HuH-7.5 (cell line): ENCODE measurements around the gene KNDC1.
"Not testable (repeated sequence)": the region's sequence is repeated elsewhere in the genome, so short reads cannot be mapped to it uniquely, and the experiment has no call there.

ENCODE experiments used
- DNase-seq: peaks from one replicate; pipeline ENCODE4 v3.0.0; 2011; ENCODE audit warnings: low spot score

KNDC1 gene

DNA sequence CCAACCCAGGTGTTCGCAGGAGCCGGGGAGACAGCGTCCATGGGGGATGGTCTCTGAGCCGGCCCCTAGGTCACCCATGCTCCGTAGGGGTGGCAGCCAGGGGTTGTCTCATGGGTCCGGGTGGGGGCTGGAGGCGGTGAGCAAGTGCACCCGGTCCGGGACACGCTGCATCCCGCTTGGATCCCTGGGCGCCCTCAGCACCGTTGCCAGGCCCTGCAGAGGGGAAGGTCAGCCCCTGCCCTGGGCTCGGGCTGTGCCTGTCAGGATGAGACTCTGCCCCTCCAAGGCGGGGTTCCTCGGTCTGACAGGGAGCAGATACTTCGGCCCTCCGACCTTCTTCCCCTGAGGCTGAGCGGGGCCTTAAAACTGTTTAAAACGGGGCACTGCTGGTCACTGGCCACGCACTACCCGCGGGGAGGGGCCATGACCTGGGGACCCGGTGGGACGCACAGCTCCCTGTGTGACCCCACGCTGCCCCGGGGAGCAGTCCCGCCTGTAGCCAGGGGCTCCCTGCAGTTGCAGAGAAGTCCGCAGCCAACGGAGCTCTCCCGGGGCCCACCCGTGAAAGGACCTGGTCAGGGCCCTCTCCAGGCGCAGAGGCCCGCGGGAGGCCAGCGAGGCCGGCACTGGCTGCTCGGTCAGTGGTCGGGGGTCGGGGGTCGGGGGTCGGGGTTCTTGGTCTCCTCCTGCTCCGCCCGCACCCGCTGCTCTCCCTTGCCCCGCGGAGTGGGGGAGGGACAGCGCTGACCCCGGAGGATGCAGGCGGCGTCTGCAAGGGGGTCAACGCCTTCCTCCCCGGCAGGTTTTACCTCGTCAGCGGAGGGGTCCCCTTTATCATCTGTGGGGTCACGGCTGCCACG, 33.4 kb upstream of the KNDC1 start:
- DNase-seq = no peak

DNA sequence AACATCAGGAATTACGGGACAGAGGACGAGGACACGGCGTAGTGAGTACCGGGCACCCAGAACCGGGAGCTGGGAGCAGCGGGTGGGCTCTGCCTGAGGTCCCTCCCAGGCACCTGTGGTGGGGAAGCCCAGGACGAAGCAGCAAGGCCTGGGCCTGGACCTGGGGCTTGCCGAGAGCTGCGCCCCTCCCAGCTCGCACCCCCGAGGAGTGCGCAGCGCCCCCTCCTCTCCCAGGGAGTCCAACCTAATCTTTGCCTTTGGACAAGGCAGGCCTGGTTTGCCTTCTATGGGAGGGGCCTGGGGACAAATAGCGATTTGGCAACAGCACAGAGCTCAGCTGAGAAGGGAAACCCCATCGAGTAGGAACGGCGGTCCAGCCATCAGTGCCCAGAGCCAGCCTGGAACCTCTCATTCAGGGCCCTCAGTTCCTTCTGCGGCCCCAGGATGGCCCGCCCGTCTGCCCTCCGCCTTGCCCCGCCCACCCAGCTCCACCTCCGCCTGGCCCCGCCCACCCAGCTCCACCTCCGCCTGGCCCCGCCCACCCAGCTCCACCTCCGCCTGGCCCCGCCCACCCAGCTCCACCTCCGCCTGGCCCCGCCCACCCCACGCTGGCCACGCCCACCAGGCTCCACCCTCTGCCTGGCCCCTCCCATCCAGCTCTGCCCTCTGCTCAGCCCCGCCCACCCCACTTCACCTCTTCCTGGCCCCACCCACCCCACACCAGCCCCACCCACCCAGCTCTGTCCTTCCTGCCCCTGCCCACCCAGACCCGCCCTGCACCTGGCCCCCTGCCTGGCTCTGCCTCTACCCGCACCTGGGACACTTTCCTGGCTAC, 32.5 kb upstream of the KNDC1 start:
- no peak for DNase-seq

DNA sequence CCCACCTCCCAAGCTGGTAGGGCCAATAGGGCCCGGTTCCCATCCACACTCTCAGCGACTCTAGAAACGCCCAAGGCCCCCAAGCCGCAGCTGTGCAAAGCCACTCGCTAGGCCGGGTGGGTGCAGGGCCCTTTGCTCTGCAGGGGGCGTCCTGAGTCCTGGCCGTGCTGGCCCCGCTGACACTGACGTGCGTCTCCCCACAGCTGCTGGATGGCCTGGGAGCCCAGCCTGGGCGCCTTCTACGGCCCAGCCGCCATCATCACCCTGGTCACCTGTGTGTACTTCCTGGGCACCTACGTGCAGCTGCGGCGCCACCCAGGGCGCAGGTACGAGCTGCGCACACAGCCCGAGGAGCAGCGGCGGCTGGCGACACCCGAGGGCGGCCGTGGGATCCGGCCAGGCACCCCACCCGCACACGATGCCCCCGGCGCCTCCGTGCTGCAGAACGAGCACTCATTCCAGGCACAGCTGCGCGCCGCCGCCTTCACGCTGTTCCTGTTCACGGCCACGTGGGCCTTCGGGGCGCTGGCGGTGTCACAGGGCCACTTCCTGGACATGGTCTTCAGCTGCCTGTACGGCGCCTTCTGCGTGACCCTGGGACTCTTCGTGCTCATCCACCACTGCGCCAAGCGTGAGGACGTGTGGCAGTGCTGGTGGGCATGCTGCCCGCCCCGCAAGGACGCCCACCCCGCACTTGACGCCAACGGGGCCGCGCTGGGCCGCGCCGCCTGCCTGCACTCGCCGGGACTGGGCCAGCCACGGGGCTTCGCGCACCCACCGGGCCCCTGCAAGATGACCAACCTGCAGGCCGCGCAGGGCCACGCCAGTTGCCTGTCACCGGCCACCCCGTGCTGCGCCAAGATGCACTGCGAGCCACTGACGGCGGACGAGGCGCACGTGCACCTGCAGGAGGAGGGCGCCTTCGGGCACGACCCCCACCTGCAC, 31.6 kb upstream of the KNDC1 start:
- no peak for DNase-seq

DNA sequence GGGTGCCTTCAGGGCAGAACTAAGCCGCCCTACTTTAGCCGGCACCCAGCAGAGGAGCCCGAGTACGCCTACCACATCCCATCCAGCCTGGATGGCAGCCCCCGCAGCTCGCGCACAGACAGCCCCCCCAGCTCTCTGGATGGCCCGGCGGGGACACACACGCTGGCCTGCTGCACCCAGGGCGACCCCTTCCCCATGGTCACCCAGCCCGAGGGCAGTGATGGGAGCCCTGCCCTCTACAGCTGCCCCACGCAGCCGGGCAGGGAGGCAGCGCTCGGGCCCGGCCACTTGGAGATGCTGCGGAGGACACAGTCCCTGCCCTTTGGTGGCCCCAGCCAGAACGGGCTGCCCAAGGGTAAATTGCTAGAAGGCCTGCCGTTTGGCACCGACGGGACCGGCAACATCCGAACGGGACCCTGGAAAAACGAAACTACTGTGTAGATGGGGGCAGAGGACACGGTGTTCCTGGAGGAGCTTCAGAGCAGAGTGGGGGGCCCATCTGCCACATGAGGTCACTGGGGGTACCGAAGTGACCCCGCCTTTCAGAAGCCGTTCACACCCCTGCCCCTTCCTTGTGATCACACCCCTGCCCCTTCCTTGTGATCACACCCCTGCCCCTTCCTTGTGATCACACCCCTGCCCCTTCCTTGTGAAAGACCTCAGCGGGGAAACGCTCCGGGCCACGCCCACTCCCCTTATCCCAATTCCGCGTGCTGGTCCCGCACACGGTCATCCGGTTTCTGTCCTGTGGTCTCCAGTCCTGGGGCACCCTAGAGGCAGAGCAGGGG, 30.8 kb upstream of the KNDC1 start:
- no peak for DNase-seq

DNA sequence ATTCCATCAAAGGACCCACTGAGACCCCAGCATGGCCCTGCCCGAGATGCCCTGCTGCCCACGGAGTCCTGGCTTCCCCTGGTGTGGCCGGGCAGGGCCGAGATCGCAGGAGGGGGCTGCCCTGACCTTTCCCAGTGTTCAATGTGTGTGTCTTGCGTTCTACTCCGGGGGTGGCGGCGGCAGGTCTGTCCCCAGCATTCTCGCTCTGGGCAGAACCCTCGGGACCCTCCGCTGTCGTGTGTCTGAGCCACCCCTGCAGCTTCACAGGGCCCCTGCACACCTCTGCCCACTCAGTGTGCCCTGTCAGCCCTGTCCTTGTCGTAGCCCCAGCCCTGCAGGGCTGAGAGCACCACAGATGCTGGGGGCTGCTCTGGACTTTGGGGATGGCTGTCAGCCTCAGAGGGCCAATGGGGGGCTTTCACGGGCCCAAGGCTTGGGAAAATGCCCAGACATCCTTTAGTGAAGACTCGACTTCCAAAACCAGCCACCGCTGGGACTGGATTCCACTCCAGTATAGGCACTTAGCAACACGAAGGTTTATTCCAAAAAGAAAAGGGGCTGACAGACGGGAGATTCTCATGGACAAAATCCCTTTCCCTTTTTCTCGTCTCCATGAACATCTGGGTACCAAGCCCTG, 30.0 kb upstream of the KNDC1 start:
- no peak for DNase-seq

DNA sequence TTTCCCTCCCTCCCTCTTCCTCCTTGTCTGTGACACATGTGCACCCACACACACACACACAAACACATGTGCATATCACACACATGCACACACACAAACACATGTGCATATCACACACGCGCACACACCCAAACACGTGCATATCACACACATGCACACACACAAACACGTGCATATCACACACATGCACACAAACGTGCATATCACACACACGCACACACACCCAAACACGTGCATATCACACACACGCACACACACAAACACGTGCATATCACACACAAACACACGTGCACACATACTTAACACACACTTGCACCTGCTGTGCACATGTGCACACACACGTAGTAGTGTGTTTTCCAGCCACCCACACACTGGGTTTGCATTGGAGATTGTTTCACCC, 29.4 kb upstream of the KNDC1 start:
- no peak for DNase-seq

DNA sequence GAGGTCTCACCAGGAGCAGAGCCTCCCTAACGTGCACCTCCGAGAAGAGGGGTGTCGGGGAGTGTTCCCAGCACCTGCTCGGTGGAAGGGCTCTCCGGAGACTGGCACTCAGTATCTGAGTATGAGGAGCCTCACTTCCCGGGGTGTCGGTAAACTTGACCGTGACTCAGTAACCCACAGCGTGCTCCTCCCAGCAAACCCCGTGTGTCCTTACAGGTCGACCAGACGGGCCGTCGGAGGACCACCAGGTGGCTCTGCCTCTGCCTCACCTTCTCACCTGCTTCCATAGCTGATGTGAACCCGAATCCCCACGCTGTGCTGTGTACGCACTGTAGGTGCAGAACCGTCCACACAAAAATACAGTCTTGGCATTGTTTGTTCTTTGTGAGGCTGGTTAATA, 29.0 kb upstream of the KNDC1 start:
- no peak for DNase-seq

DNA sequence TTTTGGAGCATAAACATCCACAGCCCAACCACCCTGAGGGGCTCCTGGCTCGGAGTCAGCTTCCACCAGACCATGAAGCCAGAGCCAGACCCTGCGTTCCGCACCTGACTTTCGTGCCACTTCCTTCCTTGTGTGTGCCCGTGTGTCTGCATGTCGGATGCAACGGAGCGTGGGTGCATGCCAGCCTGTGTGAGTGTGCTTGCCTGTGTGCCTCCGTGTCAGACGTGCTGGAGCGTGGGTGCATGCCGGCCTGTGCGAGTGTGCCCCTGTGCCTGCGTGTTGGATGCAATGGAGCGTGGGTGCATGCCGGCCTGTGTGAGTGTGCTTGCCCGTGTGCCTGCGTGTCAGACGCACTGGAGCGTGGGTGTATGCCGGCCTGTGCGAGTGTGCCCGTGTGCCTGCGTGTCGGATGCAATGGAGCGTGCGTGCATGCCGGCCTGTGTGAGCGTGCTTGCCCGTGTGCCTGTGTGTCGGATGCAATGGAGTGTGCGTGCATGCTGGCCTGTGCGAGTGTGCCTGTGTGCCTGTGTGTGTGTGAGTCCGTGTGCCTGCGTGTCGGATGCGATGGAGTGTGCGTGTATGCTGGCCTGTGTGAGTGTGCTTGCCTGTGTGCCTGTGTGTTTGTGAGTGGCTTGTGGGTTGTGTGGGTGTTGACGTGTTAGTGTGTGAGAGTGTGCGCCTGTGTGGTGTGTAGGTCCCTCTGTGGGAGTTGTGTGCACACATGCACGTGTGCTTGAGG, 28.1 kb upstream of the KNDC1 start:
- DNase-seq = no peak

DNA sequence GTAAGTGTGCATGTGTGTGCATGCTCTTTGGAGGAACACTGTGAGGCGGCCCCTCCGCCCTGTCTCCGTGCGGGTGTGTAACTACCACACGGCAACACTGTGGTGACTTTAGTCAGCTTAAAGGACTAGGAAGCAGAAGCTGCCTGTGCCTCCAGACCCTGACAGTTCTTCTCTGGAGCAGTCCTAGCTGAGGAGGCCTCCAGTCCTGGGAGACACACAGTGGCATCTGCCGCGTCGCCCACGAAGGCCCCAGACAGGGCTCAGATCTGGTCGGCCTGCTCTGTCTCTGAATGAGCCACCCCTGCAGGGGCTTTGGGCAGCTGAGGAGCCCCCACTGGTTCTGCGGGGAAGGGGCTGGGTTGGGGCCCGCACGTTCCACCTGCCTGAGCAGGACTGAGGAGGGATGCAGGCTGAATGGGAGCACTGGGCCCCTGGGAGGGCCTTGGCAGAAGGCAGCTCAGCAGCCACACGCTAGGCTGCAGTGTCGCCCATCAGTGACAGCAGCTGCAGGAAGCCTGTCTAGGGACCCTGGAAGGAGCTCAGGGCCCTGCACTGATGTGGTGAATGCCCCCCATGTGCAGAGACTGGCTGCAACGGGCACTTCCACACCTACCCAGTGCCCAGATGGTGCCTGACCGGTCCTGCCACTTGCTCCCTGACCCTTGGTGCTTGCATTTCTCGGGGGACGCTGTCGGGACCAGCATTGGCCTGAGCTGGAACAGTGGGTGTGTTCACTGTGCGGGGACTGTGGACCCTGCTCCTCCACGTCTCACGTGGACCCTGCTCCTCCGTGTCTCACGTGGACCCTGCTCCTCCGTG, 27.3 kb upstream of the KNDC1 start:
- no peak for DNase-seq

DNA sequence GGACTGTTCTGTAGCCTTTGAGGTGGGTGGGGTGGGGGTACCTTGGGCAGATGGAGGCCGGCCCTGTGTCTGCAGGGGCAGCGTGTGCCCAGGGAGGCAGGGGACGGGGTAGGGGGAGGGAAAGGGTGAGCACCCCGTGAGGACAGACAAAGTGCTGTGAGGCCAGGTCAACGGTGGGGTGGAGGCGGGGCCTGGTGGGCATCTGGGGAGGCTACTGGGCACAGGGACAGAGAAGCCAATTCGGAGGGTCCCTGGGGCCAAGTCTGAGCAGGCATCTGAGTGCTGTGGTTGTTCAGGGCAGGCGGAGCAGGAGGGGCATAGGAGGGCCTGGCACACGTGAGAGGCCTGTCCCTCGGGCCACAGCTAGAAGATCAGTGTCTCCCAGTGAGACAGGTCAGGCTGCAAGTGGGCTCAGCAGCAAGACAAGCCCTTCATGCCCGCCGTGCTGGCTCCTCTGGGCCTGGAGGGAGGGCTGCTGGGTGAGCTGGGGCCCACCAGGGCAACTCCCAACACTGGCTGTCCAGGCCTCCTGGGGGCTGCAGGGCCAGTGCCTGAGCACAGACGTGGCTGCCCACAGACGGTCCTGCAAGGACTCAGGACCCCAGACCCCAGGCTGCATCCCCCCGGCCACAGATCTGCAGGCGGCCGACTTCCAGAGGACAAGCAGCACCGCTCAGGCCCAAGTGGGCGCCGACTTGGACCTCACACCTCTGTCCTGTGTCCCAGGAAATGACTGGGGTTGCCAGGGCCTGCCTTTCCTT, 26.4 kb upstream of the KNDC1 start:
- no peak for DNase-seq

DNA sequence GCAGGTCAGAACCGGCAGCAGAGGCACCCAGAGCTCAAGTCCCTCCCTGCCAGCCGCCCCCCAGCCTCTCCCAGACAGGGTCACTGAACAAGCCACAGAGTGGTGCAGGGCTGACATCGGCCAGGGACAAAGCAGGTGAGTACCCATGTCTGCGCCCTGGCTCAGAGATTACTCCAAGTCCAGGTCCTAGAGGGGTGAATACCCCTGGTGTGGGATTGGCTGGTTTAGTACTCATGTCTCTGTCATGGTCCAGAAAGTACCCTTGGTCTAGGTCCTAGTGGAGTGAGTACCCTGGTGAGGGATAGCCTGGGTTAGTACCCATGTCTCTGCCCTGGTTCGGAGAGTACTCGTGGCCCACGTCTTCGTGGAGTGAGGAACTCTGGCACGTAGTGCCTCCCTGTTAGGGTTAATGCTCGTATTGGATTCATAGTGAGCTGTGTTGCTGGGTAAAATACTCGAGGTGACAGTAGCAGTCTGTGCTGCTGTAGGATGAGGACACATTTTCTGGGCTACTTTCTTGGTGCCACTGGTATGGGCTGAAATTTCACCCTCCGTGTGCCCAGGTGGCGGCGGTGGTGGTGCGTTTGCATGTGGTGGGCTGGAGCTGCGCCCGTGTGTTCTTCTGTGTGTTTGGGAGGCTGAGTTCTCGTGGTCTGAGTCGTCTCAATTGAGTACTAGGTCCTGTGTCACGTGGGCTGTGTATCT, 25.5 kb upstream of the KNDC1 start:
- no peak for DNase-seq

DNA sequence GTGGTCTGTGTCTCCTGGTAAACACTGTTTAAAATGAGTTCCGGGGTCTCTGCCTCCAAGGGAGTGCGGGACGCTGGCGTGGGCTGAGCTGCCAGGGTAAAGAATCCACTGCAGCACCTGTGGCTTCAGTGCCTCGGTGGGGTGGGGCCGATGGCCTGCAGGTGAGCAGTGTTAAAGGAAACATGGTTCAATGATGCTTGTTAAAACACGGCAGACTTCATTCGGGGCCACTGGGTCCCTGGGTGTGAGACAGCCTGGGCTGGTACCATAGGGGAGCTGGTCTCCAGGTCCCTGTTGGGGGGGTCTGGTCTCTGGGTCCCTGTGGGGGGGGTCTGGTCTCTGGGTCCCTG, 24.9 kb upstream of the KNDC1 start:
- DNase-seq = no peak

DNA sequence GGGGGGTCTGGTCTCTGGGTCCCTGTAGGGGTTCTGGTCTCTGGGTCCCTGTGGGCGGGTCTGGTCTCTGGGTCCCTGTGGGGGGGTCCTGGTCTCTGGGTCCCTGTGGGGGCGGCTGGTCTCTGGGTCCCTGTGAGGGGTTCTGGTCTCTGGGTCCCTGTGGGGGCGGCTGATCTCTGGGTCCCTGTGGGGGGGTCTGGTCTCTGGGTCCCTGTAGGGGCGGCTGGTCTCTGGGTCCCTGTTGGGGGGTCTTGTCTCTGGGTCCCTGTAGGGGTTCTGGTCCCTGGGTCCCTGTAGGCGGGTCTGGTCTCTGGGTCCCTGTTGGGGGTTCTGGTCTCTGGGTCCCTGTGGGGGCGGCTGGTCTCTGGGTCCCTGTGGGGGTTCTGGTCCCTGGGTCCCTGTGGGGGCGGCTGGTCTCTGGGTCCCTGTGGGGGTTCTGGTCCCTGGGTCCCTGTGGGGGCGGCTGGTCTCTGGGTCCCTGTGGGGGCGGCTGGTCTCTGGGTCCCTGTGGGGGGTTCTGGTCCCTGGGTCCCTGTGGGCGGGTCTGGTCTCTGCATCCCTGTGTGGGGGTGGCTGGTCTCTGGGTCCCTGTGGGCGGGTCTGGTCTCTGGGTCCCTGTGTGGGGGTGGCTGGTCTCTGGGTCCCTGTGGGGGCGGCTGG, 22.4 kb upstream of the KNDC1 start:
- not testable (repeated sequence) for DNase-seq

DNA sequence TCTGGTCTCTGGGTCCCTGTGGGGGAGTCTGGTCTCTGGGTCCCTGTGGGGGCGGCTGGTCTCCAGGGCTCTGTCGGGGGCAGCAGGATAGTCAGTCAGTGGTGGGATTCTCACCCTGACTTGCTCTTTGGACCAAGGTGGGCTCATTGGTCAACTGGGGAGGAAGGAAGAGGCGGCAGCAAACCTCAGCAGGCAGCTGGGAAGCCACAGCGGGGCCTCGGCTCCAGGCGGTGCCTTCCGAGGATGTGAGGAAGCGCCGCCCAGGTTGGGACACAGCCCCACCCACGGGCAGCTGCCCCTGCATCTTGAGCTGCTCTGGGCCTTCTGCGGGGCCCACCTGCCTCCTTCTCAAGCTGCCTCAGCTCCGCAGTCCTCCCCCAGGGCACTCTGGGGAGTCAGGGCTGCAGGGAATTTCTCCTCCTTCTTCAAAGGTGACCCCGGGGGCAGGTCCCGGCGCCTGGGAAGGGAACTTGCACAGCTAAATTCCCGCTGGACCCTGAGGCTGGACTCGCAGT, 20.4 kb upstream of the KNDC1 start:
- no peak for DNase-seq

DNA sequence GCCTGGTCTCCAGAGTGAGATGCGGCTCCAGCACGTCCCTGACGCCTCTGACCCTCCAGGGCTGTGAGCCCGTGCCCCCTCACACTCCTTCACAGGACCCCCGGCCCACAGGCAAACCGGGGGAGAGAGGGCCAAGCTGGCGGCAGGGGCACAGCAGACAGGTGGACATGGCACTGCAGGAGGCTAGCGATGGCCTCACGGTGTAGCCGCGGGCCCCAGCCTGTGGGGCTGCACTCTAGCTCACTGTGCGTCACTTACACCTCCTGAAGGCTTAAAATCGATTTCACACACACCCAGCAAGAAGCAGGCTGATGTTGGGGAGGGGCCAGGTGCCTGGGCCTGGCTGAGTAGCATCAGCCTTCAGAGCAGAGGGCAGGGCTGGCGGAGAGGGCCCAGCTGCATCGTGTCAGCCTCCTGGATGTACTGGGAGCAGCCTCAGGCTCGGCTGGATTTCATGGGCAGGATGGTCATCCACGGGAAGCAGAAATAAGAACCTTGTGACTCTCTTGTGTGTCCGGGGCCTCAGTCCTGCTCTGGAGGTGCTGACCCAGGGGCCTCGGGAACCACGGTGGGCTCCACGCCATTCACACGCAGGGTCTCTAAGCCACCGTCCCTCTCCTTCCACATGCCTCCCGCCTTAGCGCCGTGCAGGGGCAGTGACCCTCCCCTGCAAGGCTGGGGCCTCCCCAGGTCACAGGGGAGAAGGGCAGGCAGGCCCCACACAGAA, 19.4 kb upstream of the KNDC1 start:
- no peak for DNase-seq

DNA sequence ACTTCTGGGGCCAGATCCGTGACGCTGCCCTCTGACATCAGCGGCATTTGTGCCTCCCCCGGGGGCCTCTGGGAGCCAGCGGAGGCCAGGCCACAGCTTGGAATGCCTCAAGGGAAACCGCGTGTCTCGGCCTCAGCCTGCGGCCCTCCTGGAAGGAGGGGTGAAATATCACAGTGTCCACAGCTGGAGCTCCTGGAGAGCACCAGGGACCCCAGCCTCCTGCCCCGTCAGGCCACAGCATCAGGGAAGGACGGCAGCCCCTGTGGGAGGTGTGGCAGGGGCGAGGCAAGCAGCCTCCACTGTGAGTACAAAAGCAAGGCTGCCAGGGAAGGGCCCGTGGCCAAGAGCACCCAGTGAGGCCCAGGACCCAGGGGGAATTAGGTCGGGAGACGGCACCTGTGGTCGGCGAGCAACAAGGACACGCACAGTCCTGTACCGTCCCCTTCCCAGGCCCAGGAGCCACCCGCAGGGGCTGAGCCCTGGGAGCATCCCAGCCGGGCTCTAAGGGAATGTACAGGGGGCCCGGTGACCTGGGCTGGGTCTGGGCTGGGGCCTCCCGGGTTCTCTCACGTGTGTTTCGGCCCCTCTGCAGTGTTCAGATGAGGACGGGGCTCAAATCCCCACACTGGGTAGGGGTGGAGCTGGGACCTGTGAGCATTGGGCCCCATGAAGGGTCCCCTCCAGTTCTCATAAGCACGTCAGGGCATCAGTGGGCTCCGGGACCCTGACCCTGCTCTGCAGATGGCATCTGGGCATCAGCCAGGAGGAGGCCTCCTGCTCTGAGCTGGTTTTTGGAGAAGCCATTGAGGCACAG, 18.7 kb upstream of the KNDC1 start:
- DNase-seq = no peak
